Measurements from ENCODE around the gene UNC93B1. TPM values are rescaled to one million over a fixed set of nuclear protein-coding genes. Genes with fewer than 3 reads are reported as not detected.

The UNC93B1 gene
- total RNA-seq (2016; rRNA removed; fragmentation: Illumina TruSeq; extraction: Trizol): 2.3 and 8.8 TPM in 2 replicates
- 3.9 and 4.4 TPM in 2 replicates for total RNA-seq (2016; cell fraction: cytosol; rRNA removed; fragmentation: Illumina TruSeq; extraction: Trizol; ENCODE audit: low read depth)
- 2.9 and 9.2 TPM in 2 replicates for total RNA-seq (2016; cell fraction: insoluble cytoplasmic fraction; rRNA removed; fragmentation: Illumina TruSeq; extraction: Trizol)
- total RNA-seq (2016; cell fraction: membrane; rRNA removed; fragmentation: Illumina TruSeq; extraction: Trizol): 4.6 and 5.3 TPM in 2 replicates
- 10.8 and 10.9 TPM in 2 replicates for total RNA-seq (2016; cell fraction: nucleus; rRNA removed; fragmentation: Illumina TruSeq; extraction: Trizol)
- 18.9 and 25.3 TPM in 2 replicates for polyA plus RNA-seq (2011; rRNA removed)
- polyA plus RNA-seq (2011; cell fraction: cytosol; rRNA removed): 14.1 and 18.0 TPM in 2 replicates
- polyA plus RNA-seq (2011; cell fraction: nucleus; rRNA removed): 71.1 and 107 TPM in 2 replicates
- polyA plus RNA-seq (2012): 8.1 and 8.5 TPM in 2 replicates
- polyA plus RNA-seq (2016; cell fraction: cytosol; fragmentation: Illumina TruSeq; extraction: Trizol; ENCODE audit: low read depth): 1.5 and 2.4 TPM in 2 replicates
- 2.4 and 2.7 TPM in 2 replicates for polyA plus RNA-seq (2016; cell fraction: insoluble cytoplasmic fraction; fragmentation: Illumina TruSeq; extraction: Trizol; ENCODE audit: low read depth)
- 3.0 and 3.2 TPM in 2 replicates for polyA plus RNA-seq (2016; cell fraction: membrane; fragmentation: Illumina TruSeq; extraction: Trizol; ENCODE audit: low read depth)
- polyA plus RNA-seq (2016; cell fraction: nucleus; fragmentation: Illumina TruSeq; extraction: Trizol; ENCODE audit: insufficient read depth, low read depth): 17.9 and 19.5 TPM in 2 replicates
- 56.7 and 87.2 TPM in 2 replicates for polyA minus RNA-seq (2011; rRNA and poly(A)+ RNA removed; ENCODE audit: low replicate concordance)
- 10.2 and 12.8 TPM in 2 replicates for polyA minus RNA-seq (2011; cell fraction: cytosol; rRNA and poly(A)+ RNA removed)
- polyA minus RNA-seq (2011; cell fraction: nucleus; rRNA and poly(A)+ RNA removed): 7.0 and 9.1 TPM in 2 replicates
- Bru-seq, nascent RNA: percentile 47 among the genes with signal in this experiment
- percentile 52 among the genes with signal in this experiment for BruChase-seq, experiment 1, labeled RNA remaining after a 6-hour chase
- BruChase-seq, experiment 2, labeled RNA remaining after a 2-hour chase: percentile 46 among the genes with signal in this experiment
- long read RNA-seq, experiment 1, partial matches to known transcripts: 3 of 6 reads
- long read RNA-seq, experiment 1, other reads (novel, unspliced or antisense): 0 of 6 reads
- long read RNA-seq, experiment 2, transcript UNC93B1-201 (11 exons, 2,316 nt): major isoform, 14 of 30 reads
- long read RNA-seq, experiment 2, partial matches to known transcripts: 9 of 30 reads
- long read RNA-seq, experiment 2, other reads (novel, unspliced or antisense): 6 of 30 reads

DNA sequence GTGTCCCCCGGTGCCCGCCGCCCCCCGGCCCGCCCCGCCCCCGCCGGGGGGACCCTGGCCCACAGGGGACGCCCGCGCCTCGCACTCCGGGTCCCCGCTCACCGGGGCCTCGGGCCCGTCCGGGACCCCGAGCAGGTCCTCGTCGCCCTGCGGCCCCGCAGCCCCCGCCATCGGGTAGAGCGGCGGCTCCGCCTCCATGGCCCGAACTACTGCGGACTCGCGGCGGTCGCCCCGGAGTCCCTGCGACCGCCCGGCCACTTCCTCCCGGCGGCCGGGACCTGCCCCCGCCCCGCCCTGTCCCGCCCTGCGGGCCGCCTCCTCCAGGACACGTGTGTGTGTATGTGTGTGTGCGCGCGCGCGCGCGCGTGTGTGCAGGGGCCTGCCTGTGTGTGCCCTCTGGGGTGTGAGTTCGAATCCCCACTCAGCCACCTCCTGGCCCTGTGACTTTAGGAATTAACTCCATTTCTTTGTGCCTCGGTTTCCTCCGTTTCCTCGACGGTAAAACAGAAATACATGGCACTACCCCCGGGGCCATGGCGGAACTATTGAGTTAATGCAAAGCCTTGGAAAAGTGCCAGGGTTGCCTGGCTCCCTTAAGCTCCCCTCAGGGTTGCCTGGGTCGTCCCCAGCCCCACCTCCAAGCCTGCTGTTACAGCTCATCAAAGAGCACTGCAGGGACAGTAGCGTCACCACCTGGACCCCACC, at the start of gene UNC93B1:
Gene UNC93B1, minus strand, starts transcription at position 252 of the 705 bp plus-strand sequence. Its CDS starts 54 bp downstream, at position 198.
- DNase-seq (ENCODE audit: low spot score) (peak; percentile 80), ATAC-seq (peak; percentile 79), FAIRE-seq (peak; percentile 55)
- Histone ChIP-seq H3K4me2 (ENCODE audit: low read depth, low read length) (peak within 1 kb of the TSS; percentile 90), H3K9me3 (ENCODE audit: low read length) (no peaks in the 10 kb centered on the region), H3K27me3 (ENCODE audit: control insufficient read depth in 1 of 2, insufficient read depth in 2 of 2, low read length in 2 of 2) (no peaks in the 10 kb centered on the region), H3K36me3 (replicated peaks in 1 of 2; ENCODE audit: control insufficient read depth in 1 of 2, insufficient read depth in 2 of 2, low read length in 2 of 2) (no peaks in the 10 kb centered on the region), H3K9ac (ENCODE audit: insufficient read depth, low read depth, low read length) (peak within 1 kb of the TSS; percentile 55), H3K27ac (ENCODE audit: extremely low read length, insufficient read depth, low read length) (peak within 1 kb of the TSS; percentile 19), H3K4me3 (replicated peaks in 1 of 3; ENCODE audit: insufficient read depth in 1 of 3, low read depth in 2 of 3, low read length in 3 of 3) (peak within 1 kb of the TSS; percentile 54 to 72 (median 61)), H3K4me1 (ENCODE audit: insufficient read depth, low read length) (peaks cover 62% of the 10 kb centered on the region), H3K79me2 (ENCODE audit: insufficient read depth, low read length) (no peaks in the 10 kb centered on the region), H2AFZ (ENCODE audit: low read length) (no peak within 1 kb of the TSS), H4K20me1 (ENCODE audit: insufficient read depth, low read length) (no peaks in the 10 kb centered on the region)
- intact Hi-C loops (cut with micrococcal nuclease; ENCODE audit: unreplicated experiment): no loop called here
- ChIA-PET POLR2A (no interaction called here), CTCF (ENCODE audit: low intra/inter-chr PET ratio, low total read pairs) (no interaction called here)
- no TSS peak for BruUV-seq (replicated peaks)
- in situ Hi-C loops (cut with HindIII; ENCODE audit: extremely low pct_ligation_motif_present, low pct_unique_long_range_greater_than_20kb): no loop called here
- 11% methylated on average over 6 of the region's 64 CpGs for WGBS (ENCODE audit: low lambda C conversion rate)
- TF ChIP-seq CBX1 (IDR thresholded peaks at IDR 0.05; ENCODE audit: low read depth): peak; percentile 55
- TF ChIP-seq FIP1L1 (IDR thresholded peaks at IDR 0.05; ENCODE audit: borderline replicate concordance, insufficient read depth, low read depth, low read length): no peak
- TF ChIP-seq ZNF883 (CRISPR knock-in tag; IDR thresholded peaks at IDR 0.05; ENCODE audit: not compliant biosample characterization): no peak
- no peak for TF ChIP-seq HHEX (CRISPR knock-in tag; IDR thresholded peaks at IDR 0.05)
- TF ChIP-seq RFXAP (CRISPR knock-in tag; IDR thresholded peaks at IDR 0.05; ENCODE audit: borderline replicate concordance): no peak
- TF ChIP-seq ZFP41 (CRISPR knock-in tag; IDR thresholded peaks at IDR 0.05; ENCODE audit: borderline replicate concordance): no peak
- TF ChIP-seq ZNF569 (CRISPR knock-in tag; IDR thresholded peaks at IDR 0.05; ENCODE audit: borderline replicate concordance): no peak
- TF ChIP-seq ZNF790 (CRISPR knock-in tag; IDR thresholded peaks at IDR 0.05; ENCODE audit: borderline replicate concordance): no peak
- TF ChIP-seq MLLT10 (CRISPR knock-in tag; IDR thresholded peaks at IDR 0.05): no peak
- no peak for TF ChIP-seq SP2 (CRISPR knock-in tag; IDR thresholded peaks at IDR 0.05)
- no peak for TF ChIP-seq TP53 (CRISPR knock-in tag; conservative IDR thresholded peaks at IDR 0.05)
- no peak for TF ChIP-seq EHMT2 (IDR thresholded peaks at IDR 0.05; ENCODE audit: borderline replicate concordance, low read depth, low read length)
- TF ChIP-seq ZNF549 (CRISPR knock-in tag; IDR thresholded peaks at IDR 0.05): no peak
- no peak for TF ChIP-seq MLX (CRISPR knock-in tag; IDR thresholded peaks at IDR 0.05)
- TF ChIP-seq KLF6 (CRISPR knock-in tag; IDR thresholded peaks at IDR 0.05): no peak
- TF ChIP-seq ZNF607 (CRISPR knock-in tag; IDR thresholded peaks at IDR 0.05; ENCODE audit: borderline replicate concordance): no peak
- no peak for TF ChIP-seq HNRNPUL1 (IDR thresholded peaks at IDR 0.05; ENCODE audit: low read depth, low read length)
- no peak for TF ChIP-seq ZNF44 (CRISPR knock-in tag; IDR thresholded peaks at IDR 0.05)
- peak; percentile 84 for TF ChIP-seq SP5 (CRISPR knock-in tag; IDR thresholded peaks at IDR 0.05; ENCODE audit: borderline replicate concordance, low read depth)
